Choroid plexus epithelial cell (primary cell): ENCODE results near the gene SETD2.

Experiments used
- DNase-seq: peaks from one replicate; pipeline ENCODE4 v3.0.0-alpha.2; 2010; ENCODE audit warnings: low read depth
- H3K4me3 ChIP-seq: 2 replicates; pipeline ENCODE4 v1.5.1; 2011; ENCODE audit warnings: low read depth, mild to moderate bottlenecking, control low read depth, low read length, moderate library complexity
- TF ChIP-seq, protein P1 (sequence below): conservative IDR thresholded peaks from 2 replicates; pipeline ENCODE4 v1.5.1; 2011; ENCODE audit warnings: low read depth, mild to moderate bottlenecking, control low read depth, inconsistent platforms, low read length, moderate library complexity

The SETD2 gene

DNA sequence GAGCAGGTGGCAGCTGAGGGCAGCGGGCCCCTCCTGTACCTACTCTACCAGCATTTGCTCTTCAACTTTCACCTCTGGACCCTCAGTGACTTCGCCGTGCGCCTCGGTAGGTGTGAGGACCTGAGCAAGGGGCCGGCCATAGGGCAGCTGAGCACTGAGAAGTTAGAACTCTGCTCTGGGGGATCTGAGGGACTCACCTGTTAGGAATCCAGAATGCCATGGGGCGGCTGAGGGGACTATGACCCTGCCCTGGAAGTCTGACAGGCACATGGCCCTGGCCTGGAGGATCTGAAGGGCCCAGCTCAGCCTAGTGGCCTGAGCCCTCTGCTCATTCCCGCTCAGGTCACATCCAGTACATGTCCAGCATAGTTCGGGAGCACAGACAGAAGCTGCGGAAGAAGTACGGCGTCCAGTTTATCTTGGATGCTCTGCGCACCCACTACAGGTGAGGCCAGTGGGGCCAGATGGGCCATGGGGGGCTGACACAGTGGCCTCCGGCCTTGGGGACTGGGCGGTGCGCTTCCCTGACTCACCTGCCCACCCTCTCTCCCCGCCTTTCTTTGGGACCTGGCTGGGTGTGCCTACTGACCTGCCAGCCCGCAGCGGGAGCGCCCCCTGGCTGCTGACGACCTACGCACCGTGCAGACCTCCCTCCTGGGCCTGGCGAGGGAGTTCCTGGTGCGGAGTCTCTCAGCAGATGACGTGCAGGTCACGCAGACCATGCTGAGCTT is 165.6 kb downstream of the SETD2 start:
- no peak overlapping the region for H3K4me3 ChIP-seq
- peak; percentile 65 for DNase-seq
- TF ChIP-seq, protein P1, sequence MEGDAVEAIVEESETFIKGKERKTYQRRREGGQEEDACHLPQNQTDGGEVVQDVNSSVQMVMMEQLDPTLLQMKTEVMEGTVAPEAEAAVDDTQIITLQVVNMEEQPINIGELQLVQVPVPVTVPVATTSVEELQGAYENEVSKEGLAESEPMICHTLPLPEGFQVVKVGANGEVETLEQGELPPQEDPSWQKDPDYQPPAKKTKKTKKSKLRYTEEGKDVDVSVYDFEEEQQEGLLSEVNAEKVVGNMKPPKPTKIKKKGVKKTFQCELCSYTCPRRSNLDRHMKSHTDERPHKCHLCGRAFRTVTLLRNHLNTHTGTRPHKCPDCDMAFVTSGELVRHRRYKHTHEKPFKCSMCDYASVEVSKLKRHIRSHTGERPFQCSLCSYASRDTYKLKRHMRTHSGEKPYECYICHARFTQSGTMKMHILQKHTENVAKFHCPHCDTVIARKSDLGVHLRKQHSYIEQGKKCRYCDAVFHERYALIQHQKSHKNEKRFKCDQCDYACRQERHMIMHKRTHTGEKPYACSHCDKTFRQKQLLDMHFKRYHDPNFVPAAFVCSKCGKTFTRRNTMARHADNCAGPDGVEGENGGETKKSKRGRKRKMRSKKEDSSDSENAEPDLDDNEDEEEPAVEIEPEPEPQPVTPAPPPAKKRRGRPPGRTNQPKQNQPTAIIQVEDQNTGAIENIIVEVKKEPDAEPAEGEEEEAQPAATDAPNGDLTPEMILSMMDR = peak; percentile 85

DNA sequence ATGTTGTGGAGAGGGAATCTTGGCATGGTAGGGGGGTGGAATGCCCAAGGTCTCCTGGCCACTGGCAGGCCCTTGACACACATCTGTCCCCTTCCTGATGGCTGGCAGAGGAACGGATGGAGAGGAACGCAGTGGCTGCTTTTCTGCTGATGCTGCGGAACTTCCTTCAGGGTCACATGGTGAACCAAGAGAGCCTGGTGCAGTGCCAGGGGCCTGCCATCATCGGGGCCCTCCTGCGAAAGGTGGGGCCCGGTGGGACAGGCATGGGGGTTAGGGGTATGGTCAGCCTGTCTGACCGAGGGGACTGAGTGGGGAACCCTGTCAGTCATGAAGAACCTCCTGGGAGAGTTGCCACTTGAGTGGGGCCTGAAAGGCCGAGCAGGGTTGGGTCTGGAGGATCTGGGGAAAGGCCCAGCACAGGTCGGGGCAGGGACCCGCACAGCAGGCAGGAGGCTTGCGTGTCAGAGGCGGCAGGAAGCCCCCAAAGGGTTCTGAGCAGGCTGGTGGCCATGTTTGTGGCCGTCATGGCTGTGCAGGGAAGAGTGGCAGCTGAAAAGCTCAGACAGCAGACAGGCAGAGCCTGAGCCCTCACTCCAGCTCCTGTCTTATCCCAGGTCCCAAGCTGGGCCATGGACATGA is 166.3 kb downstream of the SETD2 start:
- TF ChIP-seq, protein P1 = no peak
- no peak overlapping the region for H3K4me3 ChIP-seq
- no peak for DNase-seq

- H3K4me3 ChIP-seq = no peak overlapping the region
- TF ChIP-seq, protein P1 = no peak
- peak; percentile 14 for DNase-seq
Observed at GRCh38 chr3:46996689-46997452, 167.0 kb downstream of the SETD2 start.

DNA sequence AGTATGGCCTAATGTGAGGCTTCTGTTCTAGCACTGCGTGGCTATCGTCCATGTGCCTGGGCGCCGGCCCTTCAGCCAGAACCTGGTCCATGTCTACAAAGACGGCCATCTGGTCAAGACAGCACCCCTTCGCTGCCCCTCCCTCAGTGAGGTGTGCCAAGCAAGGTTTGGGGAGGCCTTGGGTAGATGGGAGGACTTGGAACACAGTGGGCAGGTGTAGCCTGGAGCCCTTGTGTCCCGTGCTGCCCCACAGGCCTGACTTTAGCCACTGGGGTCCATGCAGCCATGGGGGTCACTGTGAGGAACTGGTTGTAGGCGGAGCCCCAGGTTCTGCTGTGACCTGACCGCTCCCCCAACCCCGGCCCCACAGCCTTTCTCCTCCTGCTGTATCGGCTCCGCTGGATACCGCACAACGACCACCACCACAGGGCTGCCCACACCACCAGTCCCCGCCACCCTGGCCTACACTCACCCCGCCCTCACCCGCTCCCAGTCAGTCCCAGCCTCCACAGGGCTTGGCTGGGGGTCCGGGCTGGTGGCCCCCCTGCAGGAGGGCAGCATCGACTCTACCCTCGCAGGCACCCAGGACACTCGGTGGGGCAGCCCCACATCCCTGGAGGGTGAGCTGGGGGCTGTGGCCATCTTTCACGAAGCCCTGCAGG is 167.9 kb downstream of the SETD2 start:
- DNase-seq = no peak
- TF ChIP-seq, protein P1 = no peak
- H3K4me3 ChIP-seq = no peak overlapping the region

GRCh38 chr3:46994801-46995731 is 168.8 kb downstream of the SETD2 start:
- H3K4me3 ChIP-seq = no peak overlapping the region
- TF ChIP-seq, protein P1 = no peak
- DNase-seq = no peak

DNA sequence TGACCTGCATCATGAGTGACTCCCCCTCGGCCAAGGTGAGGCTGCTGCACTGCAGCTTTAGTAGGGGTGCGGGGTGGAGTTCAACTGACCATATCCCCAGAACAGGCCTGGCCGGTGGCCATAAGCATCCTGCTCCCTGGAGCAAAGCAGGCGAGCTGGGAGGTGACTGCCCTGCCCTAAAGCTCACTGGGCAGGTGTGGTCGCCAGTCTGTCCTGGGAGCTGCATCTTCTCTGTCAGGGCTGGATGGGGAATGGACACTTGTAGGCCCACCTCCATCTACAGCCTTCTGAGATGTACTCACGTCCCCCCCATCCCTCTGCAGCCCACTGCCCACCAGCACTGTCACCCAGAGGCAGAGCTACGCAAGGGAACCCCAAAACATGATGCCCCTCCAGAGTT is 169.9 kb downstream of the SETD2 start:
- no peak for DNase-seq
- no peak overlapping the region for H3K4me3 ChIP-seq
- TF ChIP-seq, protein P1 = no peak
